DOHH2 (cell line): Measurements from ENCODE around the gene LILRB1.

Experiments
- H3F3A ChIP-seq: fragments of 200-600 bp; sonication (generic), shearing (Covaris generic); 2 replicates; pipeline ENCODE4 v1.6.0; 2016; ENCODE audit warnings: antibody characterized with exemption, mild to moderate bottlenecking; ENCODE audit not compliant: control insufficient read depth, insufficient read depth
- H3K27ac ChIP-seq: fragments of 200-600 bp; sonication (generic); 2 replicates; pipeline ENCODE4 v1.5.1; 2014; ENCODE audit warnings: low read depth, mild to moderate bottlenecking, low read length, moderate library complexity
- H3K27me3 ChIP-seq: fragments of 200-600 bp; sonication (generic); 2 replicates; pipeline ENCODE4 v1.6.1; 2014; ENCODE audit warnings: mild to moderate bottlenecking, low read length, mixed read lengths; ENCODE audit not compliant: control insufficient read depth
- H3K36me3 ChIP-seq: fragments of 200-600 bp; sonication (generic); 2 replicates; pipeline ENCODE4 v1.6.1; 2014; ENCODE audit warnings: mild to moderate bottlenecking, low read length, moderate library complexity, mixed read lengths; ENCODE audit not compliant: control insufficient read depth
- H3K4me1 ChIP-seq: fragments of 200-600 bp; sonication (generic); 2 replicates; pipeline ENCODE4 v1.6.1; 2014; ENCODE audit warnings: mild to moderate bottlenecking, low read length, mixed read lengths; ENCODE audit not compliant: control insufficient read depth
- H3K4me2 ChIP-seq: fragments of 200-600 bp; sonication (generic); 2 replicates; pipeline ENCODE4 v1.6.0; 2014; ENCODE audit warnings: mild to moderate bottlenecking, low read length, moderate library complexity
- H3K4me3 ChIP-seq: fragments of 200-600 bp; sonication (generic); 2 replicates; pipeline ENCODE4 v1.5.1; 2014; ENCODE audit warnings: mild to moderate bottlenecking, low read length, mixed read lengths
- H3K79me2 ChIP-seq: fragments of 200-600 bp; sonication (generic); 2 replicates; pipeline ENCODE4 v1.6.1; 2014; ENCODE audit warnings: mild to moderate bottlenecking, low read length, mixed read lengths; ENCODE audit not compliant: control insufficient read depth
- H3K9me2 ChIP-seq: fragments of 200-600 bp; sonication (generic); replicated peaks from 2 replicates; pipeline ENCODE4 v1.6.1; 2014; ENCODE audit warnings: mild to moderate bottlenecking, low read length, mixed read lengths; ENCODE audit not compliant: control insufficient read depth
- H3K9me3 ChIP-seq: fragments of 200-600 bp; sonication (generic); 2 replicates; pipeline ENCODE4 v1.6.1; 2014; ENCODE audit warnings: antibody characterized with exemption, low read length, mixed read lengths; ENCODE audit not compliant: control insufficient read depth, insufficient read depth
- H4K20me1 ChIP-seq: fragments of 200-600 bp; sonication (generic); 2 replicates; pipeline ENCODE4 v1.6.0; 2014; ENCODE audit warnings: low read depth, mild to moderate bottlenecking, antibody characterized with exemption, low read length, moderate library complexity; ENCODE audit not compliant: control insufficient read depth, insufficient read depth
- CTCF ChIP-seq: fragments of 200-600 bp; sonication (generic); IDR thresholded peaks from one replicate; pipeline ENCODE4 v1.5.1; 2014; ENCODE audit warnings: antibody characterized with exemption, mild to moderate bottlenecking, low read depth, low read length; ENCODE audit not compliant: poor library complexity, severe bottlenecking
- EZH2phosphoT487 ChIP-seq: fragments of 200-600 bp; sonication (generic); IDR thresholded peaks from 2 replicates; pipeline ENCODE4 v1.6.1; 2017; ENCODE audit warnings: borderline replicate concordance, mild to moderate bottlenecking, antibody characterized with exemption, low read length, moderate library complexity, mixed read lengths

The LILRB1 gene

GRCh38 chr19:54646331-54646841 lies 16.1 kb downstream of the LILRB1 start:
- no peak overlapping the region for H3K4me2 ChIP-seq

DNA sequence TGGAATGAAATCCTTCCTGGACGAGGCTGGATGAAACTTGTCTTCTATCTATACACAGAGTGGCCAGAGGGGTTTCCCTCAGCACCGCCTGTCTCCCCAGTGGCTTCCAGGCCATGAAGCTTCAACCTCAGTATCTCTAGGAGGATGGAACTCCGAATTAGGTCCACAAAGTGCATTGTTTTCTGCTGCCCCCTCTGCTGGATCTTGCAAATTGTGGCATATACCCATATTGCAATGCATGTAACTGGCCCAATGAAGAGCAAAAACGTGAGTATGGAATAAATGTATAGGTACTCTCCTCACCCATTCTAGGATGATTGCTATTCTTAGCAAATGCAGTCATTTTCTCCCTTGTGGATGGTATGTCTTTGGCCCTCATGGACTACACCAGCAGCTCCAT lies 17.8 kb downstream of the LILRB1 start:
- H3K4me2 ChIP-seq = no peak overlapping the region
- TF ChIP-seq EZH2phosphoT487 (no peak), CTCF (peak; percentile 42)
- no peak overlapping the region for H3K27ac ChIP-seq
- no peaks in the 10 kb centered on the region for H3K9me2 ChIP-seq
- H4K20me1 ChIP-seq = peaks cover 4% of the 10 kb centered on the region; the same call in 1 of the 2 replicates
- H3K9me3 ChIP-seq = no peaks in the 10 kb centered on the region
- H3K4me1 ChIP-seq = peaks cover 8% of the 10 kb centered on the region
- no peaks in the 10 kb centered on the region for H3K36me3 ChIP-seq
- peaks cover 5% of the 10 kb centered on the region; the same call in 1 of the 2 replicates for H3K27me3 ChIP-seq
- no peaks in the 10 kb centered on the region for H3K79me2 ChIP-seq
- H3K4me3 ChIP-seq = no peak overlapping the region
- no peaks in the 10 kb centered on the region for H3F3A ChIP-seq

More at GRCh38 chr19:54646331-54646841, 16.1 kb downstream of the LILRB1 start:
- Histone ChIP-seq H3K9me2 (no peaks in the 10 kb centered on the region), H3K4me1 (peaks cover 10% of the 10 kb centered on the region), H3K4me3 (no peak overlapping the region), H3K27me3 (peaks cover 2% of the 10 kb centered on the region; the same call in 1 of the 2 replicates), H4K20me1 (no peaks in the 10 kb centered on the region), H3K27ac (no peak overlapping the region), H3K9me3 (no peaks in the 10 kb centered on the region), H3K36me3 (no peaks in the 10 kb centered on the region), H3K79me2 (no peaks in the 10 kb centered on the region), H3F3A (no peaks in the 10 kb centered on the region)
- no peak for TF ChIP-seq EZH2phosphoT487
- no peak for TF ChIP-seq CTCF

DNA sequence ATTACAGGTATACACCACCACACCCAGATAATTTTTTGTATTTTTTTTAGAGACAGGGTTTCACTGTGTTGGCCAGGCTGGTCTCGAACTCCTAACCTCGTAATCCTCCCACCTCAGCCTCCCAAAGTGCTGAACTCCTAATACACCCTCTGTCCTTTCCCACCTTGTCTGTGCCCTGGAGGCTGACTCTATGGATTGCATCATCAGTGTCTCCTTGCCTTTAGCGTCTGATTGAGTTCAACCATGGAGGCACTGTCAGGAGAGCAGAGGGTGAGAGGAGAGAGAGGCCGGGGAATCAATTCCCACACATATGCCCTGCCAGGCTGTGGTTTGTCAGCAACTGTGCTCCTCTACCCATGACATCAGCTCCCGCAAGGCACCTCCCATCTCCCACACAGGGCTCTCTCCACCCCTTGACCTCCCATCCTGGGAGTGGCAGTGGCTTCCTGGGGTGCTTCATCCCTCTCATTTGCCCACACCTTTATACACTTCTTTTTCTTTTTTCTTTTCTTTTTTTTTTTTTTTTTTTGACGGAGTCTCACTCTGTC lies 19.9 kb downstream of the LILRB1 start:
- no peak for TF ChIP-seq CTCF
- TF ChIP-seq EZH2phosphoT487 = no peak
- Histone ChIP-seq H3F3A (no peaks in the 10 kb centered on the region), H3K27me3 (peaks cover 5% of the 10 kb centered on the region; the same call in 1 of the 2 replicates), H3K4me2 (no peak overlapping the region), H3K36me3 (no peaks in the 10 kb centered on the region), H4K20me1 (peaks cover 4% of the 10 kb centered on the region; the same call in 1 of the 2 replicates), H3K4me3 (no peak overlapping the region), H3K4me1 (peaks cover 21% of the 10 kb centered on the region), H3K27ac (no peak overlapping the region), H3K9me2 (no peaks in the 10 kb centered on the region), H3K9me3 (no peaks in the 10 kb centered on the region), H3K79me2 (no peaks in the 10 kb centered on the region)
